K562 (cell line): ENCODE results near the gene C6orf47. TPM values are rescaled to one million over a fixed set of nuclear protein-coding genes. Genes with fewer than 3 reads are reported as not detected.

Source experiments
- ATAC-seq: fragments of 200-7000 bp; cut with Tn5 transposase; 3 replicates; pipeline ENCODE4 v1.9.1; 2020; ENCODE audit warnings: moderate library complexity
- BruUV-seq: library from RNA; stranded (reverse); fragments of 400-500 nt; replicated peaks from 2 replicates; lab custom pipeline; 2021; lab: Mats Ljungman, UMichigan
- CTCF ChIA-PET: fragments of 300-600 bp; formaldehyde crosslinking; extraction: SDS; loops from one replicate; lab custom pipeline; 2021; ENCODE audit warnings: low intra/inter-chr PET ratio; lab: Yijun Ruan, JAX
- POLR2A ChIA-PET: fragments of 300-600, 350-650 bp; sonication (Branson Sonifier 250); formaldehyde crosslinking; extraction: SDS; loops from one replicate; lab custom pipeline; 2021; ENCODE audit warnings: antibody characterized with exemption, inconsistent platforms; lab: Yijun Ruan, JAX
- DNase-seq, 4 experiments: peaks; one replicate each; pipeline versions ENCODE4 v3.0.0 to v3.0.0-alpha.2; 2011 to 2018; ENCODE audit warnings: low spot score in 3 of 4, mixed read lengths in 3 of 4; ENCODE audit errors: extremely low read depth in 1 of 4
- FAIRE-seq: peaks from 2 replicates; lab custom pipeline; 2011; peaks lifted over from hg19 to GRCh38; lab: Jason Lieb, UNC
- H2AFZ ChIP-seq: 2 replicates; pipeline ENCODE4 v1.6.0; 2011; ENCODE audit warnings: low read depth, low read length, control low read depth, inconsistent platforms
- H3K27ac ChIP-seq: fragments of 200-600 bp; 3 replicates; pipeline ENCODE4 v1.8.0; 2011; ENCODE audit warnings: low read depth, mild to moderate bottlenecking, control low read depth, inconsistent platforms, low read length, moderate library complexity, mixed read lengths; ENCODE audit errors: extremely low read depth
- H3K27me3 ChIP-seq, 2 experiments: fragments of 300-600 bp in 1 of 2; 2 replicates in 1 of 2; 3 replicates in 1 of 2; pipeline versions ENCODE4 v1.6.0 to v1.8.0; 2011; ENCODE audit warnings: inconsistent platforms in 2 of 2, low read length in 2 of 2, mild to moderate bottlenecking in 1 of 2, mixed read lengths in 1 of 2, moderate library complexity in 1 of 2; ENCODE audit not compliant: control insufficient read depth in 2 of 2, insufficient read depth in 2 of 2
- H3K36me3 ChIP-seq: fragments of 300-600 bp; 3 replicates; pipeline ENCODE4 v1.8.0; 2011; ENCODE audit warnings: mild to moderate bottlenecking, low read length, inconsistent platforms; ENCODE audit not compliant: control insufficient read depth, insufficient read depth
- H3K4me1 ChIP-seq, 2 experiments: fragments of 200-600 bp in 1 of 2; replicated peaks in 1 of 2; 2 replicates in 1 of 2; 3 replicates in 1 of 2; pipeline versions ENCODE4 v1.5.1 to v1.8.0; 2011; ENCODE audit warnings: inconsistent platforms in 2 of 2, low read length in 2 of 2, mild to moderate bottlenecking in 1 of 2, mixed read lengths in 1 of 2, moderate library complexity in 1 of 2; ENCODE audit not compliant: control insufficient read depth in 2 of 2, insufficient read depth in 2 of 2
- H3K4me2 ChIP-seq: 2 replicates; pipeline ENCODE4 v1.6.1; 2011; ENCODE audit warnings: low read length, control low read depth, inconsistent platforms, mixed read lengths; ENCODE audit not compliant: insufficient read depth
- H3K4me3 ChIP-seq: fragments of 200-600 bp; sonication (generic), shearing (Covaris generic); 2 replicates; pipeline ENCODE4 v1.5.1; 2016; ENCODE audit warnings: control low read depth, inconsistent platforms
- H3K79me2 ChIP-seq: fragments of 200-600 bp; 3 replicates; pipeline ENCODE4 v1.8.0; 2011; ENCODE audit warnings: low read length, inconsistent platforms; ENCODE audit not compliant: control insufficient read depth, insufficient read depth
- H3K9ac ChIP-seq, 2 experiments: 2 replicates each; pipeline versions ENCODE4 v1.6.0 to v1.6.1; 2011; ENCODE audit warnings: low read depth in 2 of 2, low read length in 2 of 2, control low read depth in 1 of 2, inconsistent platforms in 1 of 2, mild to moderate bottlenecking in 1 of 2, mixed read lengths in 1 of 2; ENCODE audit not compliant: insufficient read depth in 1 of 2
- H3K9me1 ChIP-seq: one replicate; pipeline ENCODE4 v1.6.0; 2011; ENCODE audit warnings: inconsistent platforms, mild to moderate bottlenecking, low read length, moderate library complexity; ENCODE audit not compliant: control insufficient read depth, insufficient read depth
- H3K9me3 ChIP-seq: replicated peaks from 2 replicates; pipeline ENCODE4 v1.5.1; 2011; ENCODE audit warnings: low read depth, low read length, inconsistent platforms; ENCODE audit not compliant: control insufficient read depth, insufficient read depth
- H4K20me1 ChIP-seq: replicated peaks from 2 replicates; pipeline ENCODE4 v1.6.1; 2011; ENCODE audit warnings: low read length, inconsistent platforms, mixed read lengths; ENCODE audit not compliant: control insufficient read depth, insufficient read depth
- BCOR ChIP-seq: fragments of 450-650 bp; IDR thresholded peaks from 2 replicates; pipeline ENCODE4 v1.6.1; 2016
- KDM1A ChIP-seq, 2 experiments: fragments of 450-650 bp; IDR thresholded peaks; 2 replicates each; pipeline ENCODE4 v1.6.1; 2016; ENCODE audit warnings: mild to moderate bottlenecking in 2 of 2
- PREB ChIP-seq: sonication (generic); formaldehyde crosslinking; IDR thresholded peaks from 2 replicates; pipeline ENCODE4 v1.8.1; 2023; ENCODE audit warnings: mild to moderate bottlenecking, missing genetic modification reagents
- ZNF121 ChIP-seq: sonication (generic); formaldehyde crosslinking; conservative IDR thresholded peaks from 2 replicates; pipeline ENCODE4 v1.8.0; 2022; ENCODE audit warnings: missing genetic modification reagents
- WGBS: fragments of 100-300 bp; shearing (Covaris generic); methylation state at CpG from one replicate; pipeline ENCODE4 v1.1.6; 2016; ENCODE audit warnings: low coverage, mixed read lengths; ENCODE audit not compliant: insufficient coverage; ENCODE audit errors: missing lambda C conversion rate; 5-methylcytosine and 5-hydroxymethylcytosine counted together
- in situ Hi-C: fragments of 300-500 bp; cut with MboI; formaldehyde crosslinking; loops from 4 replicates; pipeline ENCODE4 v1.15.0; 2018; ENCODE audit warnings: inconsistent platforms, mixed read lengths
- intact Hi-C: fragments of 100-400 bp; cut with micrococcal nuclease; formaldehyde crosslinking; loops from 2 replicates; pipeline ENCODE4 v1.14.2; 2022
- polyA plus RNA-seq, 8 experiments: library from polyadenylated mRNA; depleted of rRNA in 4 of 8; stranded (reverse) in 5 of 8; unstranded in 3 of 8; fragments of >200 nt; fragmentation: Nextera tagmentation in 2 of 8; fragmentation: Illumina TruSeq in 1 of 8; extraction: Ambion mirVana in 2 of 8; extraction: Trizol in 1 of 8; gene quantifications; 2 replicates each; pipeline versions ENCODE4 v1.2.1 to v1.2.3, GENCODE V29; 2011 to 2014; ENCODE audit warnings: inconsistent platforms in 1 of 8, missing spikeins in 1 of 8
- total RNA-seq, 7 experiments: library from RNA; depleted of rRNA in 6 of 7; stranded (reverse); fragments of >200 nt in 6 of 7; fragmentation: Illumina TruSeq in 2 of 7; extraction: Trizol in 2 of 7; gene quantifications; 2 replicates each; pipeline versions ENCODE4 v1.2.1 to v1.2.3, GENCODE V29; 2011 to 2021; ENCODE audit warnings: low replicate concordance in 1 of 7
- TF ChIP-seq, protein P1 (sequence below): sonication (generic); IDR thresholded peaks from 2 replicates; pipeline ENCODE4 v1.6.1; 2016

C6orf47 gene
- total and polyA plus RNA-seq, 9 of the 15 experiments (the other 6 are each of a cell fraction or from before 2014, with no cell fraction given), result 0.14 to 43.8 (median 27.0) TPM

DNA sequence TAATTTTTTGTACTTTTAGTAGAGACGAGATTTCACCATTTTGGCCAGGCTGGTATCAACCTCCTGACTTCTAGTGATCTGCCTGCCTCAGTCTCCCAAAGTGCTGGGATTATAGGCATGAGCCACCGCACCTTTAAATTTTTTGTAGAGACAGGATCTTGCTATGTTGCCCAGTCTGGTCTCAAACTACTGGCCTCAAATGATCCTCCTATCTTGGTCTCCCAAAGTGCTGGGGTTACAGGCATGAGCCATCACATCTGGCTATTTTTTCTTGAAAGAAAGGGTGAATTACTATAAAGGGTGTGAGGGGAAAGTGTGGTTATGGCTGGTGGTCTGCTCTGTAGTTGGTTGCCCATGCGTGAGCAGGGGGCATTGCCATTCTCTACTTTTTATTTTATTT, 47.6 kb upstream of the C6orf47 start:
- ATAC-seq (no peak), DNase-seq (no peak), FAIRE-seq (no peak)
- H3K9me1 ChIP-seq, result no peaks in the 10 kb centered on the region
- no peak overlapping the region for H3K4me3 ChIP-seq
- peaks cover 4% of the 10 kb centered on the region; the same call in 1 of the 3 replicates for H3K79me2 ChIP-seq
- no peak overlapping the region for H2AFZ ChIP-seq
- TF ChIP-seq, protein P1, sequence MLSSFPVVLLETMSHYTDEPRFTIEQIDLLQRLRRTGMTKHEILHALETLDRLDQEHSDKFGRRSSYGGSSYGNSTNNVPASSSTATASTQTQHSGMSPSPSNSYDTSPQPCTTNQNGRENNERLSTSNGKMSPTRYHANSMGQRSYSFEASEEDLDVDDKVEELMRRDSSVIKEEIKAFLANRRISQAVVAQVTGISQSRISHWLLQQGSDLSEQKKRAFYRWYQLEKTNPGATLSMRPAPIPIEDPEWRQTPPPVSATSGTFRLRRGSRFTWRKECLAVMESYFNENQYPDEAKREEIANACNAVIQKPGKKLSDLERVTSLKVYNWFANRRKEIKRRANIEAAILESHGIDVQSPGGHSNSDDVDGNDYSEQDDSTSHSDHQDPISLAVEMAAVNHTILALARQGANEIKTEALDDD, result no peak
- TF ChIP-seq BCOR (peak; percentile 78), KDM1A (IDR thresholded peaks at IDR 0.05) (peak; percentile 34 to 57; a peak in 2 of 4 replicates), PREB (CRISPR knock-in tag) (no peak), ZNF121 (CRISPR knock-in tag) (peak; percentile 98)
- 82% methylated on average over 3 of the region's 3 CpGs for WGBS
- peaks cover 29 to 42% of the 10 kb centered on the region in 2 experiments for H3K4me1 ChIP-seq
- POLR2A ChIA-PET, result interaction anchor here (0.6 to 12.4 kb wide), 4 partner anchors 18 to 160 kb away, joined by 3 to 223 read pairs (median 4); partner anchors contain the start of genes DDAH2, LY6G6C and MPIG6B
- H3K27ac ChIP-seq, result no peak overlapping the region
- in situ Hi-C loops, result no loop called here
- H4K20me1 ChIP-seq, result no peaks in the 10 kb centered on the region
- no peaks in the 10 kb centered on the region for H3K9me3 ChIP-seq
- no peak overlapping the region for H3K4me2 ChIP-seq
- H3K9ac ChIP-seq, result no peak overlapping the region
- no peaks in the 10 kb centered on the region for H3K27me3 ChIP-seq
- no TSS peak for BruUV-seq
- CTCF ChIA-PET, result no interaction called here
- intact Hi-C loops, result no loop called here
- no peaks in the 10 kb centered on the region for H3K36me3 ChIP-seq
